ENCODE results near the gene RAI2. TPM values are rescaled to one million over a fixed set of nuclear protein-coding genes. Genes with fewer than 3 reads are reported as not detected.
"Not testable (repeated sequence)": the region's sequence is repeated elsewhere in the genome, so short reads cannot be mapped to it uniquely, and the experiment has no call there.

Gene RAI2
- total RNA-seq, 2 donors from 2014 or later = 32.5 to 33.8 TPM

GRCh38 chrX:17798921-17799320, 62.2 kb downstream of the RAI2 start:
- intact Hi-C loops (cut with DNase I) = no loop called here
- DNase-seq (ENCODE audit: low spot score) = no peak

GRCh38 chrX:17792826-17793225, 68.3 kb downstream of the RAI2 start:
- intact Hi-C loops (cut with DNase I) = no loop called here
- DNase-seq (ENCODE audit: low spot score) = no peak

- intact Hi-C loops (cut with DNase I) = loop anchor here in 1 of 2 donors (5.0 kb wide), 1 partner anchor 418 kb away; no protein-coding TSS in a partner anchor
- DNase-seq (ENCODE audit: low spot score) = no peak
Measured at GRCh38 chrX:17788956-17789562, 72.0 kb downstream of the RAI2 start.

DNA sequence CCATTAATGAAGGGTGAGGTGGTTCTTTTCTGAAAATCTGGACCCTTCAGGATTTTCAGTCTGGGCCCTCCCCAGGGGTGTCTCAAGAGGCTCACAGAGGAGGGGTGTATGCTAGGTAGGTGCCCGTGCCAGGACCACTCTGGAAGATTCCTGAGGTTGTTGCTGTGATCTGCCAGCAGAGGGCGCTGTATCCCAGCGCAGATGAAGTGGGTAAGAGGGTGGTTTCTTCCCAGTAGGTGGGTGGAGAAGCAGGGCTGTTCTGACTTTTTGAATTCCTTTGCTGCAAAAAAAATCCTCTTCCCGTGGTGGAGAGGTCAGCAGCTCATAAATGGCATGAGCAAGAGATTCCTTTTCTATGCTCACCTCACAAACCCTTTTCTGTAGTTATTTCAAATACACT, 72.7 kb downstream of the RAI2 start:
- intact Hi-C loops (cut with DNase I) = loop anchor here in 1 of 2 donors (5.0 kb wide), 1 partner anchor 419 kb away; no protein-coding TSS in a partner anchor
- no peak for DNase-seq (ENCODE audit: low spot score)

DNA sequence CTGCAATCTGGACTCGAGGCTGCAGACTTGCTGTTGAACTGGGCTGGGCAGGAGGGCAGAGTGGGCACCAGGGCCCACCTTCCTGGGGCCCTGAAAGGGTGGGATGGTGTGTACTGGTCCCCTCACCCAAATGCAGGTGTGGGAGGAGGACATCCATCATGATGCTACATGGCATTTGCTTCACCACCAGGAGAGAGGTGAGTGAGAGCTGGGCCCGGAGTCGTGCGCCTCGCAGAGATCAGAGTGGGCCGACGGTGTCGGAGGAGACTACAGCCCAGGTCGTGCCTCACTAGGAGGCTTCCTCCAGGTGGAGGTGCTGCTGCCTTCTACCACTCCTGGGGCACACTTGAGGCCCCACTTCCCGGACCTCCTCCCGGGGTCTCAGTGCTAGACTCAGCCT, 73.5 kb downstream of the RAI2 start:
- DNase-seq (ENCODE audit: low spot score) = no peak
- intact Hi-C loops (cut with DNase I) = loop anchor here in 1 of 2 donors (5.0 kb wide), 1 partner anchor 420 kb away; no protein-coding TSS in a partner anchor

GRCh38 chrX:17786554-17787347, 74.3 kb downstream of the RAI2 start:
- DNase-seq (ENCODE audit: low spot score) = not testable (repeated sequence)
- intact Hi-C loops (cut with DNase I) = loop anchor here in 1 of 2 donors (5.0 kb wide), 1 partner anchor 421 kb away; no protein-coding TSS in a partner anchor

DNA sequence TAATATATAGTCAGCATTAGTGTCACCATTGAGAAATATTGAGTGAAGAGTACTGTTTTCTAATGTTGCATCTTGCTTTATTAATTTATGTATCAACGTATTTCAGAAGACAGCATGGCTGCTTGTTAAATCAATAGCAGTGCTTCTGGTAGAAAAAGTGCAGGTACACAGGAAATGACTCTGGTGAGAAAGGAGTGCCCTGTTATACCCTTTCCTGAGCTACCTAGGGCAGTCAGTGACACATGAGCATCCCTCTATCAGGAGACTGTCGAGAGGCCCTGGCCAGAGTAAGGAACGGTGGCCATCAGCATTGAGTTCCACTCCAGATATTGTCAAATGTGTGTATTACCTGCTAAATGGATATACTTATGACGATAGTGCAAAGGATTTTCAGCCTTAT, 81.7 kb downstream of the RAI2 start:
- intact Hi-C loops (cut with DNase I) = no loop called here
- no peak for DNase-seq (ENCODE audit: low spot score)

DNA sequence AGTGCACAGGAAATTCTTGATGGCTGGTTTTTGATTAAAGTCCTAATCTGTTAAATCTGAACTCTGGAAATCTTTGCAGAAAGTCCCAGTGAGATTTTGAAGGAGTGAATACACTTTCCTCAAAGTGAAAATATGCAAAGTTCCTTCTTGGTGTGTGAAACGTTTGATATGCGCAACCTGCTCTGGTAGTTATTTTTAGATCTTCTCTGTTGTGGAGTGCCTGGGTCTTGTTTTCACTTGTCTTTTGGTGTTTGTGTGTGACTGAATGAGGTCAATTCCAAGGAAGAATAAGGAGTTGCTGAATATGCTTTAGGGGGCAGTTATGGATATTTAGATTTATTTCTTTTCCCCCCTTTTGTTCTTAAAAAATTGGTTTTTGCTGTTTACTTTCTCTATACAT, 82.1 kb downstream of the RAI2 start:
- DNase-seq (ENCODE audit: low spot score) = no peak
- intact Hi-C loops (cut with DNase I) = no loop called here

DNA sequence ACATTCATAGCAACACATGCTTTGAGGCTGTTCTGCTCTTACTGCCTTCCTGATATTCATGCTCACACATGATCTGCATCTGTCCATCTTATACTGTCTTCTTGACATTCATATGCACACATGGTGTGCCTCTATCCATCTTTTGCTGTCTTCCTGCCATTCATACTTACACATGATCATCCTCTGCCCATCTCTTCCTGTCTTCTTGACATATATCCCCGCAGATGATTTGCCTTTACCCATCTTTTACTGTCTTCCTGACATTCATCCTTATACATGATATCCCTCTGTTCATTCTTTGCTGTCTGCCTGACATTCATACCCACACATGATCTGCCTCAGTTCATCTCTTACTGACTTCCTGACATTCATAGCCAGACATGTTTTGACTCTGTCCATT, 87.0 kb downstream of the RAI2 start:
- intact Hi-C loops (cut with DNase I) = no loop called here
- DNase-seq (ENCODE audit: low spot score) = no peak

- intact Hi-C loops (cut with DNase I) = no loop called here
- no peak for DNase-seq (ENCODE audit: low spot score)
Measured at GRCh38 chrX:17773221-17773876, 87.7 kb downstream of the RAI2 start.

- DNase-seq (ENCODE audit: low spot score) = no peak
- intact Hi-C loops (cut with DNase I) = no loop called here
Measured at GRCh38 chrX:17769701-17770269, 91.3 kb downstream of the RAI2 start.

DNA sequence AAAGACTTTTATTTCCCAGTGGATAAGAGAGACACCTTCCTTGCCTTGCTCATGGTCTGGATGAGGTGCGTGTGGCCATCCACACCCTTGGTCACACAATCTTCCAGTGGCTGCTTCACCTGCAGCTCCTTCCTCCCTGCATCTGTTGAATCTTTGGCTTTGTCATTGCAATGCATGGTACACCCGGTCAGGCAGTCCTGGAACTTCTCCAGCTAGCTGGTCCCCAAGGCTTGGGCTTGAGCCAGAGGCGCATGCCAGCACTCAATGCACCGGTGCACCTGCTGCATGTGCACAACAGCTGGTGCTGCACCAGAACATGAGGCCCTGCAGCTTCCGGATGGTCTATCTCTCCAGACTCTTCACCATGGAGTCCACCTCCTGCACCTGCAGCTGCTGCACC, 92.1 kb downstream of the RAI2 start:
- intact Hi-C loops (cut with DNase I) = no loop called here

GRCh38 chrX:17767734-17768133, 93.4 kb downstream of the RAI2 start:
- DNase-seq (ENCODE audit: low spot score) = no peak
- intact Hi-C loops (cut with DNase I) = no loop called here

More for the DNA sequence above, 92.1 kb downstream of the RAI2 start:
- no peak for DNase-seq (ENCODE audit: low spot score)

DNA sequence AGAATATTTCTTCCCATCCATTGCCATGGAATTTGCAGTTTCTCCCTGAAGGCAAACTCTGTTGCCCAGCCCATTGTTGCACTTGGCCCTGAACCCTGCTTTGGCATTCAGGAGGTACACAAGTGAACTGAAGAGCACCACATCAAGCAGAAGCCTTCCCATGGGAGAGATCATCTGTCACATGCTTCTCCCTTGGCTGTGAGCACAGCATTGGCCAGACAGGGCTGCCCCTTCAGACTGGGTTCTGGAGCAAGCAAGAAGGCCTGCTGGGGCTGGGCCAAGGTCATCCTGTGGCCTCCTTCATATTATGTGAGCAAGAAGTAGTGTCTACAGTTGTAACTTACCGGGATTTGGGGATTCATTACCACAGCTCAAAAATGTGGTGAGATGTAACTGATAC, 101.1 kb downstream of the RAI2 start:
- intact Hi-C loops (cut with DNase I) = no loop called here
- DNase-seq (ENCODE audit: low spot score) = no peak

DNA sequence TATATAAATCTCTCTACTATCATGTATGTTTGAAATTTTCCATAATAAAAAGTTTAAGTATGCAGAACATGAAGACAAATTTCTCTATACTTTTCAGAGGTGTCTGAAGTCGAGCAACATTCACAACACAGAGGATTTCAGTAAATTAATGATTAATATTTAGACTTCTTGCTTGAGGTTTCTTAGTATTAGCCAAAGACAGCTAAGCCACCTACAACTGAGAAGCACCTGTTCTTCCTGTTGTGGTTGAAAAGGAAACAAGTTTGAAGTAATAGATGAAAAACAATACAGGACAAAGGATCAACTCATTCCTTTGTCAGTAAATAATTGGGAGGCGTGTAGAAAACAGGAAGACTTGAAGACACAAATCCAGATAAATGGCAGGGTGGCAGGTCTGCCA, 102.7 kb downstream of the RAI2 start:
- intact Hi-C loops (cut with DNase I) = no loop called here

DNA sequence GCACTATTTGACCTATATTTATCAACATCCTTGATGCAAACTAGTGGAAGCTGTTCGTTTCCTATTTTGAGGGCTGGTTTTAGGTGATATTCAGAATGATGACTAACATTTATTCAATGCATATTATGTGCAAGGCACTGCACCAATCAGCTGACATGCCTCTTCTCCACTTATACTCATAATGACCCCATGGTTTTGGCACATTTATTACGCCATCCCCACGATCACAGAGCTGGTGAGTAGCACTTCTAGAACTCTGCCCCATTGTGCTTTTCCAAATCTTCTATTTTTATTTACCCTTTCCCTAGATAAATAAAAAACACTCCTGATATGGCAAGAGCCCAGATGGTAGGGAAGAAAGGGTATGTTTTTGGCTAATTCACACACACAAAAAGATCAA, 110.7 kb downstream of the RAI2 start:
- intact Hi-C loops (cut with DNase I) = no loop called here

More for the DNA sequence above, 102.7 kb downstream of the RAI2 start:
- no peak for DNase-seq (ENCODE audit: low spot score)

More for the DNA sequence above, 110.7 kb downstream of the RAI2 start:
- DNase-seq (ENCODE audit: low spot score) = no peak
